Uterus (tissue), 4 donors: Measurements from ENCODE around the gene SLC37A4. TPM values are rescaled to one million over a fixed set of nuclear protein-coding genes. Genes with fewer than 3 reads are reported as not detected.

Source experiments
- DNase-seq, 2 donors: peaks; one replicate each; pipeline ENCODE4 v3.0.0-alpha.2; 2019 to 2020
- H3K27ac ChIP-seq, 2 donors: fragments of 200-600 bp; sonication (generic); 1 replicate in 1 of 2; 2 replicates in 1 of 2; pipeline ENCODE4 v1.5.1; 2016 to 2018
- H3K27me3 ChIP-seq, 2 donors: fragments of 200-600 bp; sonication (generic); one replicate each; pipeline ENCODE4 v1.5.1; 2018 to 2019; ENCODE audit warnings: control low read depth in 1 of 2
- H3K36me3 ChIP-seq, 2 donors: fragments of 200-600 bp; sonication (generic); one replicate each; pipeline ENCODE4 v1.5.1; 2019; ENCODE audit warnings: control low read depth in 1 of 2
- H3K4me1 ChIP-seq, 2 donors: fragments of 200-600 bp; sonication (generic); one replicate each; pipeline ENCODE4 v1.5.1; 2018 to 2019; ENCODE audit warnings: control low read depth in 1 of 2
- H3K4me3 ChIP-seq, 2 donors: fragments of 200-600 bp; sonication (generic); 1 replicate in 1 of 2; 2 replicates in 1 of 2; pipeline ENCODE4 v1.5.1; 2018 to 2019; ENCODE audit warnings: mild to moderate bottlenecking in 1 of 2
- H3K9me3 ChIP-seq, 2 donors: fragments of 200-600 bp; sonication (generic); one replicate each; pipeline ENCODE4 v1.5.1; 2019; ENCODE audit warnings: control low read depth in 1 of 2
- CTCF ChIP-seq, 4 experiments: fragments of 200-600 bp in 2 of 4; fragments of 450-650 bp in 2 of 4; sonication (generic) in 2 of 4; IDR thresholded peaks; one replicate each; pipeline ENCODE4 v1.5.1; 2016 to 2019; ENCODE audit warnings: antibody characterized with exemption in 4 of 4, mild to moderate bottlenecking in 2 of 4, moderate library complexity in 1 of 4
- POLR2A ChIP-seq, 2 donors: fragments of 450-650 bp; IDR thresholded peaks; one replicate each; pipeline ENCODE4 v1.6.1; 2016; ENCODE audit warnings: antibody characterized with exemption in 2 of 2, mild to moderate bottlenecking in 1 of 2, moderate library complexity in 1 of 2
- intact Hi-C: fragments of 100-400 bp; cut with DNase I; formaldehyde crosslinking; loops from one replicate; pipeline ENCODE4 v1.15.1; 2023; ENCODE audit warnings: low total_unique reads
- total RNA-seq, 4 donors: library from RNA; depleted of rRNA in 3 of 4; stranded (reverse); fragments of >200 nt in 3 of 4; gene quantifications; one replicate each; pipeline versions ENCODE4 v1.1.0 to v1.2.4, GENCODE V29; 2014 to 2023
- donor health status: DM: yes; HTN: yes; CAD: no.

The SLC37A4 gene
- total RNA-seq, 4 donors from 2014 or later, result 7.4 to 18.1 (median 11.9) TPM

GRCh38 chr11:119056421-119056999 is 25.8 kb upstream of the SLC37A4 start:
- no peaks in the 10 kb centered on the region for H3K36me3 ChIP-seq
- H3K4me1 ChIP-seq, result peaks cover 4 to 18% of the 10 kb centered on the region in 2 donors
- peak in 1 of 2 donors; percentile 41 for DNase-seq
- no peak for TF ChIP-seq CTCF (IDR thresholded peaks at IDR 0.05)
- no peak for TF ChIP-seq POLR2A (IDR thresholded peaks at IDR 0.05)
- intact Hi-C loops, result no loop called here
- no peaks in the 10 kb centered on the region for H3K27me3 ChIP-seq
- peak overlapping the region; percentile 61 to 86 for H3K4me3 ChIP-seq
- H3K27ac ChIP-seq, result peak overlapping the region; percentile 66 to 82
- no peaks in the 10 kb centered on the region for H3K9me3 ChIP-seq

- Histone ChIP-seq H3K27ac (peak overlapping the region in 1 of 2 donors; percentile 66), H3K9me3 (no peaks in the 10 kb centered on the region), H3K36me3 (no peaks in the 10 kb centered on the region), H3K4me1 (peaks cover 4 to 18% of the 10 kb centered on the region in 2 donors), H3K27me3 (no peaks in the 10 kb centered on the region), H3K4me3 (peak overlapping the region; percentile 61 to 86)
- DNase-seq, result no peak
- TF ChIP-seq CTCF (IDR thresholded peaks at IDR 0.05) (no peak), POLR2A (IDR thresholded peaks at IDR 0.05) (no peak)
- intact Hi-C loops, result no loop called here
Measured at GRCh38 chr11:119055901-119056300, 25.2 kb upstream of the SLC37A4 start.

GRCh38 chr11:119054418-119054817 is 23.7 kb upstream of the SLC37A4 start:
- TF ChIP-seq POLR2A (IDR thresholded peaks at IDR 0.05) (no peak), CTCF (IDR thresholded peaks at IDR 0.05) (no peak)
- Histone ChIP-seq H3K4me3 (no peak overlapping the region), H3K27me3 (no peaks in the 10 kb centered on the region), H3K4me1 (peaks cover 4 to 18% of the 10 kb centered on the region in 2 donors), H3K27ac (no peak overlapping the region), H3K36me3 (no peaks in the 10 kb centered on the region), H3K9me3 (no peaks in the 10 kb centered on the region)
- intact Hi-C loops, result no loop called here
- DNase-seq, result no peak

- TF ChIP-seq POLR2A (IDR thresholded peaks at IDR 0.05), result no peak
- no peak for TF ChIP-seq CTCF (IDR thresholded peaks at IDR 0.05)
- H3K36me3 ChIP-seq, result no peaks in the 10 kb centered on the region
- peaks cover 4 to 13% of the 10 kb centered on the region in 2 donors for H3K4me1 ChIP-seq
- no peak for DNase-seq
- H3K4me3 ChIP-seq, result no peak overlapping the region
- intact Hi-C loops, result no loop called here
- H3K9me3 ChIP-seq, result no peaks in the 10 kb centered on the region
- H3K27me3 ChIP-seq, result no peaks in the 10 kb centered on the region
- no peak overlapping the region for H3K27ac ChIP-seq
Measured at GRCh38 chr11:119052163-119052814, 21.6 kb upstream of the SLC37A4 start.

- no peak for TF ChIP-seq POLR2A (IDR thresholded peaks at IDR 0.05)
- no peak for TF ChIP-seq CTCF (IDR thresholded peaks at IDR 0.05)
- H3K36me3 ChIP-seq, result no peaks in the 10 kb centered on the region
- H3K9me3 ChIP-seq, result no peaks in the 10 kb centered on the region
- DNase-seq, result no peak
- H3K4me3 ChIP-seq, result no peak overlapping the region
- intact Hi-C loops, result no loop called here
- no peak overlapping the region for H3K27ac ChIP-seq
- H3K4me1 ChIP-seq, result peaks cover 4 to 13% of the 10 kb centered on the region in 2 donors
- H3K27me3 ChIP-seq, result no peaks in the 10 kb centered on the region
Measured at GRCh38 chr11:119051440-119052162, 20.9 kb upstream of the SLC37A4 start.
